ENCODE data around the gene ZMAT2.
"Not testable (repeated sequence)": the region's sequence is repeated elsewhere in the genome, so short reads cannot be mapped to it uniquely, and the experiment has no call there.

The ZMAT2 gene, protein sequence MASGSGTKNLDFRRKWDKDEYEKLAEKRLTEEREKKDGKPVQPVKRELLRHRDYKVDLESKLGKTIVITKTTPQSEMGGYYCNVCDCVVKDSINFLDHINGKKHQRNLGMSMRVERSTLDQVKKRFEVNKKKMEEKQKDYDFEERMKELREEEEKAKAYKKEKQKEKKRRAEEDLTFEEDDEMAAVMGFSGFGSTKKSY

DNA sequence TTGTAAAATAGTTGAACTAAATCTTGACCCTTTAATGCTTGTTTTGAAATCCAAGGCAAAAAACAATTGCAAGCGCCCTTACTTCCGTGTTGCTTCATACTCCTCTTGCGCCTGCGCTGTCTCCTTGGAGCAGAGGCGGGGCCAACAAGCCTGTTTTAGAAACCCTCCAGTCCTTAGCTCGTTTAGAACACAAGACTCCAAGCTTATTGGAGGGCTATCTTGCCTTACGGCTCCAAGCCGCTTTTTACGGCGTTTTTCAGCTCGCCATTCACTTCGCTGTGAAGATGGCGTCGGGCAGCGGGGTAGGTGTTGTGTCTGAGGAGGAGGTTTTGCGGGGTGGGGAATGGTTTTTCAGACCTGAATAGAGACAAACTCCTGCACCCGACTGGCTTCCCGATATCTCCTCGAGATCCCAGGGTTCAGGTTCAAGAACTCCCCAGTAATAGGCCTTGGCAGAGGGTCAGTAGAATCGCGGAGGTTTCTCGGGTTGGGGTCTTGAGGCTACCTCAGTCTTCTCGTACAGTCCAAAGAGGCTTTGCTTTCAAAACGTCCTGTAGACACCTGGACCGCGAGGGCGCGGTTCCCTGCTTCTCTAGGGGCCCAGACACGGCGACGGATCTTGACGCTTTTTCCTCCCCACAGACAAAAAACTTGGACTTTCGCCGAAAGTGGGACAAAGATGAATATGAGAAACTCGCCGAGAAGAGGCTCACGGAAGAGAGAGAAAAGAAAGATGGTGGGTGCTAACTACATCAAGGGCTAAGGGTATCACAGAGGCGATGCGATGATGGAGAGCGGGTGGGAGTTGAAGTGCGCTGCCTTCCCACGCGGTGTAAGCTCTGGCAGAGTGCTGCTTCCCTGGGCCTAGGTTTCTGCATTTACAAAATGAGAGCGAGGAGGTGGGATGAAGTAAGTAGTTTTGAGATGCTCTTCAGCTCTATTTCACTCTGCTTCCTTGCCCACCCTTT is at the start of gene ZMAT2:
Gene ZMAT2 (plus strand): TSS at position 271 of the 968 bp plus-strand sequence. CDS start 14 bp downstream, at position 285.
- peak within 1 kb of the TSS; percentile 80 for H3K4me3 ChIP-seq (ENCODE audit: low read length)
- H3K27me3 ChIP-seq (ENCODE audit: control insufficient read depth, insufficient read depth, low read length): no peaks in the 10 kb centered on the region
- peaks cover 20% of the 10 kb centered on the region for H3K36me3 ChIP-seq (ENCODE audit: control insufficient read depth, insufficient read depth, low read length)
- H3K9ac ChIP-seq (ENCODE audit: low read length): peak within 1 kb of the TSS; percentile 89
- no peaks in the 10 kb centered on the region for H3K9me3 ChIP-seq (ENCODE audit: control insufficient read depth, low read length)
- H3K4me1 ChIP-seq (ENCODE audit: control insufficient read depth, insufficient read depth, low read length): peaks cover 11% of the 10 kb centered on the region

DNA sequence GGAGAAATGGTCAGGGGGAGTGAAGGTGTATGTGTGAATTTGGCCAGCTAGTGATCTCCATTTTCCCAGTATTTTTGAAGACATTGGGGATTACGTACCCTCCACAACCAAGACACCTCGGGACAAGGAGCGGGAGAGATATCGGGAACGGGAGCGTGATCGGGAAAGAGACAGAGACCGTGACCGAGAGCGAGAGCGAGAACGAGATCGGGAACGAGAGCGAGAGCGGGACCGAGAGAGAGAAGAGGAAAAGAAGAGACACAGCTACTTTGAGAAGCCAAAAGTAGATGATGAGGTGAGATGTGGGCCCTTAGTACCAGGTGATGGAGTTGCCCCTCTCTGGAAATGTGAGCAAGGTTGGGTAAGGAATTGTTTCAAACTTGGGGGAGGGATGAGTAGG is 41.4 kb upstream of the ZMAT2 start:
- H3K36me3 ChIP-seq (ENCODE audit: control insufficient read depth, insufficient read depth, low read length): peaks cover 13% of the 10 kb centered on the region
- no peak overlapping the region for H3K9ac ChIP-seq (ENCODE audit: low read length)
- no peak overlapping the region for H3K4me3 ChIP-seq (ENCODE audit: low read length)
- no peaks in the 10 kb centered on the region for H3K9me3 ChIP-seq (ENCODE audit: control insufficient read depth, low read length)
- H3K4me1 ChIP-seq (ENCODE audit: control insufficient read depth, insufficient read depth, low read length): no peaks in the 10 kb centered on the region
- no peaks in the 10 kb centered on the region for H3K27me3 ChIP-seq (ENCODE audit: control insufficient read depth, insufficient read depth, low read length)

DNA sequence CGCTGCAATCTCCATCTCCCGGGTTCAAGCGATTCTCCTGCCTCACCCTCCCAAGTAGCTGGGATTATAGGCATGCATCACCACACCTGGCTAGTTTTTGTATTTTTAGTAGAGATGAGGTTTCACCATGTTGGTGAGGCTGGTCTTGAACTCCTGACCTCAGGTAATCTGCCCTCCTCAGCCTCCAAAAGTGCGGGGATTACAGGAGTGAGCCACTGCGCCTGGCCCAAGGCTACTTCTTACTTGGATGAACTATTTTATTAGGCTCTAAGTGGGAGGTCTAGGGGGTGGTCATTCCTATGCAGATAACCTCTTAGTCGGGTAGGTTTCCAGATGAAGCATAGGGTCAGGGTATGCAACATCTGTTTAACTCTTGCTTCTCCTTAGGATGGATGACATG is 39.9 kb upstream of the ZMAT2 start:
- H3K9me3 ChIP-seq (ENCODE audit: control insufficient read depth, low read length); H3K4me3 ChIP-seq (ENCODE audit: low read length); H3K4me1 ChIP-seq (ENCODE audit: control insufficient read depth, insufficient read depth, low read length); H3K9ac ChIP-seq (ENCODE audit: low read length); H3K27me3 ChIP-seq (ENCODE audit: control insufficient read depth, insufficient read depth, low read length): not testable (repeated sequence)
- H3K36me3 ChIP-seq (ENCODE audit: control insufficient read depth, insufficient read depth, low read length): peaks cover 11% of the 10 kb centered on the region

DNA sequence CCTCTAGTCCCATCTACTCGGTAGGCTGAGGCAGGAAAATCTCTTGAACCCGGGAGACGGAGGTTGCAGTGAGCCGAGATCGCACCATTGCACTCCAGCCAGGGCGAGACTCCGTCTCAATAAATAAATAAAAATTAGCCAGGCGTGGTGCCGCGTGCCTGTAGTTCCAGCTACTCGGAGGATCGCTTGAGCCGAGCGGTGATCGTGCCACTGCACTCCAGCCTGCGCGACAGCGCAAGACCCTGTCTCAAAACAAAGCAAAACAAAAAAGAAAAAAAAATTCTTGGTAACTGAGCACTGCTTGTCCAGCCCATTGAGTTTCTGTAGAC is 36.3 kb upstream of the ZMAT2 start:
- Histone ChIP-seq H3K4me1 (ENCODE audit: control insufficient read depth, insufficient read depth, low read length) (no peaks in the 10 kb centered on the region), H3K4me3 (ENCODE audit: low read length) (peak overlapping the region; percentile 87), H3K9me3 (ENCODE audit: control insufficient read depth, low read length) (no peaks in the 10 kb centered on the region), H3K9ac (ENCODE audit: low read length) (peak overlapping the region; percentile 68), H3K27me3 (ENCODE audit: control insufficient read depth, insufficient read depth, low read length) (no peaks in the 10 kb centered on the region), H3K36me3 (ENCODE audit: control insufficient read depth, insufficient read depth, low read length) (peaks cover 13% of the 10 kb centered on the region)

DNA sequence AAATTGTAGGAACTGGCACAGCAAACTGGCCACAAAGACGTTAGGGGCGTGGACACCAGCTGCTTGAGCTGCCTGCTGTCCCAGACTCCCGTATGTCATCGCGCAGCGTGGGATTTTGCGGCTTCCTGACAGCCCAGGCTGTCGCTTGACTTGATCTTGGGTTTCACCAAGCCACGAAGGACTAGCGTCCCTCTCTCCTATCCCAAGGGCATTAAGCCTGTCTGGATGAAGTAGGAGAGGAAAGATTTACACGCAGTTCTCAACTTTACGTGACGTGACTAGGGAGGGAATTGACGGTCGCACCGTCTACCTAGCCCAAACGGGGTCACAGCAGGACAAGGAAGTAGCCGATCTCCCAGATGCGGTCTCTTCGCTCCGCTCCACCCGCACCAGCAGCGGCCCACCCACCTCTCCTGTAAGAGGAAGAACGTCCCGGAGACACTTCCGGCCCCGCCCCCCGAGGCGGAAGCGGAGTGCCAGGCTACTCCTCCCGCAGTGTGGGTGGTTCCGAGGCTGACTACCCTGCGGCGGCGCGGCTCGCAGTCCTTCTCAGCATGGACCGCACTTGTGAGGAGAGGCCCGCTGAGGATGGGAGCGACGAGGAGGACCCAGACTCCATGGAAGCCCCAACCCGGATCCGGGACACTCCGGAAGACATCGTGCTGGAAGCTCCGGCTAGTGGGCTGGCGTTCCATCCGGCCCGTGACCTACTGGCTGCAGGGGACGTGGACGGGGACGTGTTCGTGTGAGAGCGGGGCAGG is 35.7 kb upstream of the ZMAT2 start, which contains the start of gene WDR55:
Gene WDR55 (plus strand): TSS at position 546 of the 761 bp plus-strand sequence. CDS start 9 bp downstream, at position 555.
- H3K27me3 ChIP-seq (ENCODE audit: control insufficient read depth, insufficient read depth, low read length): no peaks in the 10 kb centered on the region
- H3K9ac ChIP-seq (ENCODE audit: low read length): peak within 1 kb of the TSS; percentile 68
- H3K4me3 ChIP-seq (ENCODE audit: low read length): peak within 1 kb of the TSS; percentile 87
- H3K4me1 ChIP-seq (ENCODE audit: control insufficient read depth, insufficient read depth, low read length): no peaks in the 10 kb centered on the region
- H3K36me3 ChIP-seq (ENCODE audit: control insufficient read depth, insufficient read depth, low read length): peaks cover 16% of the 10 kb centered on the region
- no peaks in the 10 kb centered on the region for H3K9me3 ChIP-seq (ENCODE audit: control insufficient read depth, low read length)

DNA sequence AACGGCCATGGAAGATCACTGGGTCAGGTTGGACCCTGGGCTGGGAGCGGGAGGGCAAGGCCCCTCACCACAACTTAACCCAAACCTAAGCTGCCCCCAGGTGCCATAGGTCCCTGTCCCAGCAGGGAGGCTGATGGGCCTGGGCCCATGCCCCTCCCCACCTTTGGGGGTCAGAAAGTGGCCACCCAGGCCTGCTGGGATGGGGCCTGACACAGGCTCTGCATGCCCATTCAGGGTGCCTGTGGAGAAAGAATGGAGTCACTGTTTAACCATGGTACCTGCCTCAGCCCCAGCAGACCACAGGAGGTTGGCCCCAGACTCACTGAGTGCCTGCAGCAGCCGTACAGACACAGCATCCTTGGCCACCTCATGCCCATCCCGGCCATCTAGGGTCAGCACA is 29.2 kb upstream of the ZMAT2 start:
- not testable (repeated sequence) for H3K4me3 ChIP-seq (ENCODE audit: low read length); H3K27me3 ChIP-seq (ENCODE audit: control insufficient read depth, insufficient read depth, low read length); H3K9me3 ChIP-seq (ENCODE audit: control insufficient read depth, low read length); H3K9ac ChIP-seq (ENCODE audit: low read length)
- Histone ChIP-seq H3K4me1 (ENCODE audit: control insufficient read depth, insufficient read depth, low read length) (peaks cover 13% of the 10 kb centered on the region), H3K36me3 (ENCODE audit: control insufficient read depth, insufficient read depth, low read length) (peaks cover 22% of the 10 kb centered on the region)

DNA sequence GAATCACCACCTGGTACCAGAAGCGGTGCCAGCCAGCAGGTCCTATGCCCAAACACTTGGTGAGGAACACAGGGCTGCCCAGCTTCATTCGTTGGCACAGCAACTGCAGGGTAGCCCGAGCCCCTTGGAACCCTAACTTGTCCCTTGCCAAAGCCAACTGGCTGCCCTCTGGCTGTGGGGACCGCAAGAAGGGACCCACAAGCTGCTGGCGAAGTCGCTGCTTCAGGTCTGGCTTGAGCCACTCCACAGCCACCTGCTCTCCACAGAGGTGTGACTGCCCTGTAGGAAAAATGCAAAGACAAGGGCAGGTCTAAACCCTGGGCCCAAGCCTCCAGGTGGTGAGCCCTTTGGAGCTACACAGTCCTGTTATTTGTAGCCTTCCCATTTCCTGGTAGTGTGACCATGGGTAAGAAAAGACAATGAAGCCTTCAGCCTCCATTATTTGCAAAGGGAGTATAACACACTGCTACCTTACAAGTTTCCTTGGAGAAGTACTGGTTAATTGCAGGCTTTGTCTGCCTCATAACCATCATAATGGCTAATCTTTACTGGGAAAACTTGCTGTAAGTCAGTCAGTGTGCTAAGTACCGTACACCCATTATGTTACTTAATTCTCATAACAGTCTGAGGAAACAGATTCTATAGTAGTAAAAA is 28.6 kb upstream of the ZMAT2 start:
- Histone ChIP-seq H3K4me3 (ENCODE audit: low read length) (no peak overlapping the region), H3K4me1 (ENCODE audit: control insufficient read depth, insufficient read depth, low read length) (peaks cover 13% of the 10 kb centered on the region), H3K36me3 (ENCODE audit: control insufficient read depth, insufficient read depth, low read length) (peaks cover 22% of the 10 kb centered on the region), H3K27me3 (ENCODE audit: control insufficient read depth, insufficient read depth, low read length) (no peaks in the 10 kb centered on the region), H3K9me3 (ENCODE audit: control insufficient read depth, low read length) (no peaks in the 10 kb centered on the region), H3K9ac (ENCODE audit: low read length) (no peak overlapping the region)

DNA sequence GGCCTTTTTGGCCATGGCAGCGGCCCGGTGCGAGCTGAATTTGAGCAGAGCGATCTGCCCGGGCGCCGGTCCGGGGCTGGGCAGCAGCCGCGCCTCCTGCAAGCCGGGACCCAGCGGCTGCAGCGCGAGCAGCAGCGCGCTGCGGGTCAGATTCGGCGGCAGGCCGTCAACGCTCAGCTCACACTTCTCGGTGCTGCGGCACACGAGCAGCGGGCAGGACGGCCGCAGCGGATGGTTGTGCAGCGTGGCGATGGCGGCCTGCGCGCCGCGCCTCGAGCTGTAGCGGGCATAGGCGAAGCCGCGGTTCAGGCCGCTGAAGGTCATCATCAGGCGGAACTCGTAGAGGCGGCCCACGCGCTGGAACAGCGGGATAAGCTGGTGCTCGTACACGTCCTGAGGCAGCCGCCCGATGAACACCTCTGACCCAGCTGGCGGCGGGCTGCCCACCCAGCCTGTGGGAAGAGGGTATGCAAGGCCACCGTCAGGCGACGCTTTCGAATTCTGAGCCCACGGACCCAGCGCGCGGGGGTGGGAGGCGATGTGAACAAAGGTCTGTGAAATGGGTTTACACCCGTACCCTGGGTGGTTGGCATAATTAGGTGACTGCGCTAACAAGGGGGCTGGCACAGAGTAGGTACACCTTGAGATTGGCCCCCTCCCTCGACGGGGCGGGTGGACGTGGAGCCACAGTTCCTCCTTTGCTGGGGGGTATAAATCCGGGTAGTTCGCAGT is 27.6 kb upstream of the ZMAT2 start:
- H3K9ac ChIP-seq (ENCODE audit: low read length): no peak overlapping the region

DNA sequence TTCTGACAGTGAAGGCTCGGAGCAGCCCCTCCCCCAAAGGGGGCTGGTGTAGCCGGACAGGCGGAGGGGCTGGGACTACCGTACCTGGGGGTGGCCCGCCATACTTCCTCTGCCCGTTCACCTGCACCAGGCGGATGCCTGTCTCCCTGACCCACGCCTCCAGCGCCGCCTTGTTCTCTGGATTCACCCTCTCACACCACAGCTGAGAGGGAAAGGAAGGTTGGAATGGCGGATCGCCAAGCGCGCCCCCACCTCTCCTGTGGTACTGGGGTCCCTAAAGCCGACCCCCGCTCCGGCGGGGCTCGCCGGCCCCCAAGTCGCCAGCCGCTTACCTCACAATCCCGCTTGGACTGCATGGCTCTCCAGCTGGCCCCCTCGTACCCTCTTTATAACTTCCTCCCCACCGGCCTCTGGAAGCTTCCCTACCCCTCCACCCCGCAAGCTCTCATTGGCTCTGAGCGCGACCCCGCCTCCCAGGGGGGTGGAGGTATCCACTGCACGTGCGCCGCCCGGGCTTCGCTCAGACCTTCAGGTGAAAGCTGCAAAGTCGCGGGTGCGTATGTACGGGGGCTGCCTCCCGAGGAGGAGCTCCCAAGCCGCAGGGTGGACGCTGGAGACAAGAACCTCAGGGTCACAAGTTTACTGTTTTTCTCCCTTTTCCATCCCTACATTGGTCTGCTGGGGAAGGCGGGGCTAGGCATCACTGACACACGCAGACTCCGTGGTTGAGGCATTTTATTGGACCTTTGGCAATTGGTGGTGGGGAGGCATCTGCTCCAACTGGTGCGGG is 26.9 kb upstream of the ZMAT2 start, which contains the start of gene DND1:
Gene DND1 (minus strand): TSS at position 390 of the 790 bp plus-strand sequence. CDS start 34 bp downstream, at position 356.
- peaks cover 17% of the 10 kb centered on the region for H3K36me3 ChIP-seq (ENCODE audit: control insufficient read depth, insufficient read depth, low read length)
- no peak within 1 kb of the TSS for H3K9ac ChIP-seq (ENCODE audit: low read length)
- H3K27me3 ChIP-seq (ENCODE audit: control insufficient read depth, insufficient read depth, low read length): no peaks in the 10 kb centered on the region
- peaks cover 13% of the 10 kb centered on the region for H3K4me1 ChIP-seq (ENCODE audit: control insufficient read depth, insufficient read depth, low read length)
- no peaks in the 10 kb centered on the region for H3K9me3 ChIP-seq (ENCODE audit: control insufficient read depth, low read length)
- H3K4me3 ChIP-seq (ENCODE audit: low read length): no peak within 1 kb of the TSS

More for the DNA sequence above, 27.6 kb upstream of the ZMAT2 start:
- no peak overlapping the region for H3K4me3 ChIP-seq (ENCODE audit: low read length)
- H3K9me3 ChIP-seq (ENCODE audit: control insufficient read depth, low read length): no peaks in the 10 kb centered on the region
- H3K36me3 ChIP-seq (ENCODE audit: control insufficient read depth, insufficient read depth, low read length): peaks cover 22% of the 10 kb centered on the region
- H3K27me3 ChIP-seq (ENCODE audit: control insufficient read depth, insufficient read depth, low read length): no peaks in the 10 kb centered on the region
- peaks cover 13% of the 10 kb centered on the region for H3K4me1 ChIP-seq (ENCODE audit: control insufficient read depth, insufficient read depth, low read length)

DNA sequence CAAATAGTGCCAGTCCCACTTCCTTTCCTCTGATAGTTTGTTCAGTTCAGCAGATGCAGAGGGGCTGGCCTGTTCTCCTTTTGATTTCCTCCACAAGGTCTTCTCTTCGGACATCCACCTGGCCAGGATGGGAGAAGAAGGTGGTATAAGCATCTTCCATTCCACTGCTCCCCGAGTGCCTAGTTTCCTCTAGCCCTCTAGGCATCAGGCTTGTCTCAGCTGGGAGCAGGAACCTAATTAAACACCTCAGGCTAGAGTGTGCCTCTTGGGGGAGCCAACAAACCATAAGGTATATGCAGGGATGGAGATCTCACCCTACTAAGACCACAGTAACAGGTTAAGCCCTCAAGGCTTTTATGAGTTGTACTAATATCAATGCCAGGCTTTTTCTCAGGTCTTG is 26.0 kb upstream of the ZMAT2 start:
- H3K4me1 ChIP-seq (ENCODE audit: control insufficient read depth, insufficient read depth, low read length): peaks cover 13% of the 10 kb centered on the region
- peaks cover 10% of the 10 kb centered on the region for H3K36me3 ChIP-seq (ENCODE audit: control insufficient read depth, insufficient read depth, low read length)

More for the DNA sequence above, 26.0 kb upstream of the ZMAT2 start:
- H3K4me3 ChIP-seq (ENCODE audit: low read length): no peak overlapping the region
- H3K27me3 ChIP-seq (ENCODE audit: control insufficient read depth, insufficient read depth, low read length): no peaks in the 10 kb centered on the region
- H3K9ac ChIP-seq (ENCODE audit: low read length): no peak overlapping the region
- no peaks in the 10 kb centered on the region for H3K9me3 ChIP-seq (ENCODE audit: control insufficient read depth, low read length)

Data from mucosa of stomach (tissue), 1 donor.